Sigmoid colon (tissue), 7 donors: ENCODE measurements around the gene ENTREP3. TPM values are rescaled to one million over a fixed set of nuclear protein-coding genes. Genes with fewer than 3 reads are reported as not detected.

Experiments
- DNase-seq: peaks from one replicate; pipeline ENCODE4 v3.0.0-alpha.2; 2019
- H3K27ac ChIP-seq, 4 donors: fragments of 200-600 bp; sonication (generic); one replicate each; pipeline ENCODE4 v1.5.1; 2016 to 2019; ENCODE audit warnings: mild to moderate bottlenecking in 1 of 4
- H3K27me3 ChIP-seq, 3 donors: fragments of 200-600 bp; sonication (generic); one replicate each; pipeline ENCODE4 v1.5.1; 2019; ENCODE audit warnings: mild to moderate bottlenecking in 1 of 3
- H3K36me3 ChIP-seq, 4 donors: fragments of 200-600 bp; sonication (generic); one replicate each; pipeline ENCODE4 v1.5.1; 2016 to 2019
- H3K4me1 ChIP-seq, 4 donors: fragments of 200-600 bp; sonication (generic); one replicate each; pipeline ENCODE4 v1.5.1; 2017 to 2019
- H3K4me3 ChIP-seq, 4 donors: fragments of 200-600 bp; sonication (generic); one replicate each; pipeline ENCODE4 v1.5.1; 2017 to 2019; ENCODE audit warnings: mild to moderate bottlenecking in 2 of 4, moderate library complexity in 1 of 4
- H3K9me3 ChIP-seq, 4 donors: fragments of 200-600 bp in 3 of 4; sonication (generic) in 3 of 4; one replicate each; pipeline versions ENCODE4 v1.5.1 to v1.6.1; 2013 to 2019
- EP300 ChIP-seq, 4 donors: sonication (generic); formaldehyde crosslinking; IDR thresholded peaks; one replicate each; pipeline ENCODE4 v1.6.1; 2017; ENCODE audit warnings: antibody characterized with exemption in 4 of 4
- POLR2A ChIP-seq, 2 donors: fragments of 450-650 bp; IDR thresholded peaks; one replicate each; pipeline ENCODE4 v1.6.1; 2016; ENCODE audit warnings: antibody characterized with exemption in 2 of 2, mild to moderate bottlenecking in 2 of 2, moderate library complexity in 2 of 2
- POLR2AphosphoS5 ChIP-seq, 4 donors: sonication (generic); formaldehyde crosslinking; IDR thresholded peaks; one replicate each; pipeline ENCODE4 v1.6.1; 2017; ENCODE audit warnings: antibody characterized with exemption in 4 of 4
- WGBS, 2 donors: extraction: QIAGEN DNeasy Blood & Tissue Kit; methylation state at CpG; one replicate each; pipeline ENCODE4 v1.1.7; 2013; 5-methylcytosine and 5-hydroxymethylcytosine counted together
- intact Hi-C: fragments of 100-400 bp; cut with DNase I; formaldehyde crosslinking; loops from one replicate; pipeline ENCODE4 v1.15.1; 2023
- polyA plus RNA-seq, 3 donors: library from polyadenylated mRNA; stranded (reverse); fragments of 200-250 nt; gene quantifications; one replicate each; pipeline ENCODE4 v1.2.3, GENCODE V29; 2013
- total RNA-seq, 4 donors: library from RNA; depleted of rRNA; stranded (reverse); fragments of >200 nt; gene quantifications; one replicate each; pipeline ENCODE4 v1.1.0, GENCODE V29; 2016
- TF ChIP-seq, protein P1 (sequence below), 4 experiments: fragments of 450-650 bp in 3 of 4; fragments of 200-600 bp in 1 of 4; IDR thresholded peaks; one replicate each; pipeline ENCODE4 v1.5.1; 2016 to 2019; ENCODE audit warnings: antibody characterized with exemption in 4 of 4, mild to moderate bottlenecking in 3 of 4, moderate library complexity in 2 of 4
- donor health status: healthy with polysubstance abuse.
- donor health status: Bipolar disorder and iron deficiency.
- donor health status: healthy.

The ENTREP3 gene
- total and polyA plus RNA-seq, 7 donors, result 5.4 to 44.0 (median 15.7) TPM

DNA sequence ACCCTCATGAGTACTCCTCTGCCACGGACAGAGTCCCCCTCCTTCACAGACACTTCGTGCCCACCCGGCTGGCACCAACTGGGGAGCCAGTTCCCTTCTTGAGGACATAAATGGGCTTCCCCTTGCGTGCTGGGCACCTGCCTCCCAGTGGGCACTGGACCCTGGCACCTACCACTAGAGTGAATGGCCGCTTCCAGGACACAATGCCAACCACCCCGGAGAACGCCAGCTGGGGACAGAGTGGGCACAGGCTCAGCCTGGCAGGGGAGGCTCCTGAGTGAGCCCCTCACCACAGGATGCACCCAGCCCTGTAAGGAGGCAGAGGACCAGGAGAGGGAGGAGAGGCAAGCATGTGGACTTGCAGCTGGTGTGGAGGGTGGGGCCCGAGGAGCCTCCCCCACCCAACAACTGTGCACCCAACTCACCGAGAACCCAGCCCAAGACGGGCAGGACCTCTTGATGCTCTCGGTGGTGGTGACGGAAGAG, 1.0 kb downstream of the ENTREP3 start:
- TF ChIP-seq, protein P1, sequence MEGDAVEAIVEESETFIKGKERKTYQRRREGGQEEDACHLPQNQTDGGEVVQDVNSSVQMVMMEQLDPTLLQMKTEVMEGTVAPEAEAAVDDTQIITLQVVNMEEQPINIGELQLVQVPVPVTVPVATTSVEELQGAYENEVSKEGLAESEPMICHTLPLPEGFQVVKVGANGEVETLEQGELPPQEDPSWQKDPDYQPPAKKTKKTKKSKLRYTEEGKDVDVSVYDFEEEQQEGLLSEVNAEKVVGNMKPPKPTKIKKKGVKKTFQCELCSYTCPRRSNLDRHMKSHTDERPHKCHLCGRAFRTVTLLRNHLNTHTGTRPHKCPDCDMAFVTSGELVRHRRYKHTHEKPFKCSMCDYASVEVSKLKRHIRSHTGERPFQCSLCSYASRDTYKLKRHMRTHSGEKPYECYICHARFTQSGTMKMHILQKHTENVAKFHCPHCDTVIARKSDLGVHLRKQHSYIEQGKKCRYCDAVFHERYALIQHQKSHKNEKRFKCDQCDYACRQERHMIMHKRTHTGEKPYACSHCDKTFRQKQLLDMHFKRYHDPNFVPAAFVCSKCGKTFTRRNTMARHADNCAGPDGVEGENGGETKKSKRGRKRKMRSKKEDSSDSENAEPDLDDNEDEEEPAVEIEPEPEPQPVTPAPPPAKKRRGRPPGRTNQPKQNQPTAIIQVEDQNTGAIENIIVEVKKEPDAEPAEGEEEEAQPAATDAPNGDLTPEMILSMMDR (IDR thresholded peaks at IDR 0.05), result no peak
- TF ChIP-seq POLR2AphosphoS5 (IDR thresholded peaks at IDR 0.05) (no peak), POLR2A (IDR thresholded peaks at IDR 0.05) (no peak), EP300 (IDR thresholded peaks at IDR 0.05) (no peak)
- H3K27me3 ChIP-seq, result no peaks in the 10 kb centered on the region
- peaks cover 0 to 41% (median 35%) of the 10 kb centered on the region in 4 donors for H3K4me1 ChIP-seq
- intact Hi-C loops, result loop anchor here (2.0 kb wide), 2 partner anchors 55 to 71 kb away; partner anchors contain the start of gene FDPS
- H3K9me3 ChIP-seq, result no peaks in the 10 kb centered on the region
- H3K27ac ChIP-seq, result peak overlapping the region; percentile 92 to 97 (median 96)
- peak overlapping the region; percentile 83 to 90 (median 90) for H3K4me3 ChIP-seq
- H3K36me3 ChIP-seq, result peaks cover 0 to 31% (median 5%) of the 10 kb centered on the region in 4 donors
- DNase-seq, result no peak
- WGBS, 2 donors, result 51 to 57% methylated on average over 12 of the region's 12 CpGs

- Histone ChIP-seq H3K4me1 (peaks cover 0 to 41% (median 35%) of the 10 kb centered on the region in 4 donors), H3K9me3 (no peaks in the 10 kb centered on the region), H3K27me3 (no peaks in the 10 kb centered on the region), H3K36me3 (peaks cover 0 to 32% (median 5%) of the 10 kb centered on the region in 4 donors), H3K4me3 (peak overlapping the region in 2 of 4 donors; percentile 90), H3K27ac (peak overlapping the region; percentile 92 to 97 (median 96))
- WGBS, 2 donors, result 83 to 84% methylated on average over 5 of the region's 5 CpGs
- no peak for DNase-seq
- TF ChIP-seq POLR2AphosphoS5 (IDR thresholded peaks at IDR 0.05) (no peak), POLR2A (IDR thresholded peaks at IDR 0.05) (no peak), EP300 (IDR thresholded peaks at IDR 0.05) (no peak)
- TF ChIP-seq, protein P1 (IDR thresholded peaks at IDR 0.05), result no peak
- intact Hi-C loops, result loop anchor here (2.0 kb wide), 2 partner anchors 55 to 71 kb away; partner anchors contain the start of gene FDPS
Observed at GRCh38 chr1:155253797-155254196, 1.5 kb downstream of the ENTREP3 start.

- Histone ChIP-seq H3K36me3 (peaks cover under 1 to 32% (median 3%) of the 10 kb centered on the region in 4 donors), H3K4me3 (no peak overlapping the region), H3K9me3 (no peaks in the 10 kb centered on the region), H3K27me3 (no peaks in the 10 kb centered on the region), H3K4me1 (peaks cover 0 to 41% (median 35%) of the 10 kb centered on the region in 4 donors), H3K27ac (peak overlapping the region; percentile 92 to 97 (median 96))
- whole genome bisulfite sequencing, 2 donors, result 88 to 93% methylated on average over 5 of the region's 5 CpGs
- intact Hi-C loops, result no loop called here
- TF ChIP-seq EP300 (IDR thresholded peaks at IDR 0.05) (no peak), POLR2A (IDR thresholded peaks at IDR 0.05) (no peak), POLR2AphosphoS5 (IDR thresholded peaks at IDR 0.05) (no peak)
- TF ChIP-seq, protein P1 (IDR thresholded peaks at IDR 0.05), result no peak
- no peak for DNase-seq
Observed at GRCh38 chr1:155253208-155253607, 2.1 kb downstream of the ENTREP3 start.

- no peak overlapping the region for H3K4me3 ChIP-seq
- peaks cover 5 to 30% (median 10%) of the 10 kb centered on the region in 4 donors for H3K36me3 ChIP-seq
- peak overlapping the region in 3 of 4 donors; percentile 60 to 73 (median 69) for H3K27ac ChIP-seq
- H3K9me3 ChIP-seq, result no peaks in the 10 kb centered on the region
- DNase-seq, result no peak
- H3K4me1 ChIP-seq, result peaks cover 0 to 41% (median 35%) of the 10 kb centered on the region in 4 donors
- 92 to 96% methylated on average over 7 of the region's 7 CpGs for WGBS, 2 donors
- TF ChIP-seq EP300 (IDR thresholded peaks at IDR 0.05) (no peak), POLR2AphosphoS5 (IDR thresholded peaks at IDR 0.05) (no peak), POLR2A (IDR thresholded peaks at IDR 0.05) (no peak)
- TF ChIP-seq, protein P1 (IDR thresholded peaks at IDR 0.05), result no peak
- H3K27me3 ChIP-seq, result no peaks in the 10 kb centered on the region
- intact Hi-C loops, result loop anchor here (2.0 kb wide), 2 partner anchors 21 to 341 kb away; partner anchors contain the start of gene CLK2
Observed at GRCh38 chr1:155251566-155251965, 3.7 kb downstream of the ENTREP3 start.
